HepG2 (cell line): ENCODE measurements around the gene DOK4. TPM values are rescaled to one million over a fixed set of nuclear protein-coding genes. Genes with fewer than 3 reads are reported as not detected.

Experiments used
- CBX1 ChIP-seq: IDR thresholded peaks from one replicate; pipeline ENCODE4 v1.6.1; 2016; ENCODE audit warnings: antibody characterized with exemption, low read depth
- E2F1 ChIP-seq: sonication (generic); formaldehyde crosslinking; IDR thresholded peaks from 2 replicates; pipeline ENCODE4 v1.5.0; 2020; ENCODE audit warnings: missing genetic modification reagents
- EZH2 ChIP-seq: conservative IDR thresholded peaks from 2 replicates; pipeline ENCODE4 v1.6.1; 2012; ENCODE audit warnings: mild to moderate bottlenecking, low read depth, low read length, moderate library complexity
- MBD4 ChIP-seq: IDR thresholded peaks from 2 replicates; pipeline ENCODE4 v1.6.1; 2012; ENCODE audit warnings: low read length, inconsistent platforms, borderline replicate concordance
- NCOA1 ChIP-seq: sonication (generic); formaldehyde crosslinking; IDR thresholded peaks from 2 replicates; pipeline ENCODE4 v1.9.0; 2021; ENCODE audit warnings: missing genetic modification reagents
- NFRKB ChIP-seq: fragments of 450-650 bp; IDR thresholded peaks from 2 replicates; pipeline ENCODE4 v1.6.1; 2017
- REPIN1 ChIP-seq: sonication (generic); formaldehyde crosslinking; IDR thresholded peaks from 2 replicates; pipeline ENCODE4 v1.8.0; 2022; ENCODE audit warnings: missing genetic modification reagents, low read depth, mild to moderate bottlenecking, borderline replicate concordance
- REXO4 ChIP-seq: sonication (generic); formaldehyde crosslinking; IDR thresholded peaks from 2 replicates; pipeline ENCODE4 v1.8.0; 2022; ENCODE audit warnings: missing genetic modification reagents, mild to moderate bottlenecking, borderline replicate concordance
- RNF2 ChIP-seq: fragments of 450-650 bp; conservative IDR thresholded peaks from 2 replicates; pipeline ENCODE4 v1.6.1; 2016; ENCODE audit warnings: low read depth
- RXRB ChIP-seq: IDR thresholded peaks from 2 replicates; pipeline ENCODE4 v1.6.1; 2016; ENCODE audit warnings: borderline replicate concordance, missing genetic modification reagents, missing compliant biosample characterization
- SALL1 ChIP-seq: sonication (generic); formaldehyde crosslinking; IDR thresholded peaks from 2 replicates; pipeline ENCODE4 v1.8.0; 2022; ENCODE audit warnings: mild to moderate bottlenecking, missing genetic modification reagents
- TBX2 ChIP-seq: sonication (generic); formaldehyde crosslinking; IDR thresholded peaks from 2 replicates; pipeline ENCODE4 v1.5.0; 2020; ENCODE audit warnings: missing genetic modification reagents, mild to moderate bottlenecking, borderline replicate concordance
- TGIF2 ChIP-seq: IDR thresholded peaks from 2 replicates; pipeline ENCODE4 v1.6.1; 2016; ENCODE audit warnings: control low read depth, missing compliant biosample characterization
- THAP11 ChIP-seq: IDR thresholded peaks from 2 replicates; pipeline ENCODE4 v1.6.1; 2016; ENCODE audit warnings: missing biosample characterization, missing genetic modification reagents
- YY1 ChIP-seq: IDR thresholded peaks from 2 replicates; pipeline ENCODE4 v1.6.1; 2011; ENCODE audit warnings: low read length, low read depth, moderate library complexity, mild to moderate bottlenecking; ENCODE audit not compliant: insufficient read depth, insufficient replicate concordance
- ZFP36L1 ChIP-seq: sonication (generic); formaldehyde crosslinking; IDR thresholded peaks from 2 replicates; pipeline ENCODE4 v1.8.0; 2022; ENCODE audit warnings: mild to moderate bottlenecking, missing genetic modification reagents, moderate library complexity
- ZNF138 ChIP-seq: sonication (generic); formaldehyde crosslinking; IDR thresholded peaks from 2 replicates; pipeline ENCODE4 v1.5.0; 2020; ENCODE audit warnings: mild to moderate bottlenecking, low read depth, missing genetic modification reagents
- ZNF740 ChIP-seq: sonication (generic); formaldehyde crosslinking; IDR thresholded peaks from 2 replicates; pipeline ENCODE4 v1.4.0; 2020; ENCODE audit warnings: missing genetic modification reagents
- ZNF772 ChIP-seq: sonication (generic); formaldehyde crosslinking; IDR thresholded peaks from 2 replicates; pipeline ENCODE4 v1.5.0; 2020; ENCODE audit warnings: mild to moderate bottlenecking, missing genetic modification reagents
- polyA plus RNA-seq, 8 experiments: library from polyadenylated mRNA; depleted of rRNA in 3 of 8; stranded (reverse) in 7 of 8; unstranded in 1 of 8; fragments of >200 nt; fragmentation: Illumina TruSeq in 4 of 8; extraction: Trizol in 4 of 8; gene quantifications; 2 replicates each; pipeline versions ENCODE4 v1.2.1 to v1.2.3, GENCODE V29; 2011 to 2016; ENCODE audit warnings: low read depth in 4 of 8, missing spikeins in 1 of 8, mixed read lengths in 1 of 8; ENCODE audit not compliant: insufficient read depth in 1 of 8
- total RNA-seq, 5 experiments: library from RNA; depleted of rRNA; stranded (reverse); fragments of >200 nt; fragmentation: Illumina TruSeq; extraction: Trizol; gene quantifications; 2 replicates each; pipeline ENCODE4 v1.2.3, GENCODE V29; 2016; ENCODE audit warnings: low read depth in 1 of 5
- TF ChIP-seq, protein P1 (sequence below), 2 experiments: IDR thresholded peaks; 2 replicates each; pipeline ENCODE4 v1.6.1; 2011 to 2012; ENCODE audit warnings: low read length in 2 of 2, borderline replicate concordance in 1 of 2, low read depth in 1 of 2, mild to moderate bottlenecking in 1 of 2, moderate library complexity in 1 of 2
- TF ChIP-seq, protein P2 (sequence below): conservative IDR thresholded peaks from 2 replicates; pipeline ENCODE4 v1.6.1; 2018; ENCODE audit warnings: missing genetic modification reagents

DOK4 gene
- total and polyA plus RNA-seq, 2 of the 13 experiments (the other 11 are each of a cell fraction or from before 2014, with no cell fraction given), result 52.7 to 70.0 TPM

DNA sequence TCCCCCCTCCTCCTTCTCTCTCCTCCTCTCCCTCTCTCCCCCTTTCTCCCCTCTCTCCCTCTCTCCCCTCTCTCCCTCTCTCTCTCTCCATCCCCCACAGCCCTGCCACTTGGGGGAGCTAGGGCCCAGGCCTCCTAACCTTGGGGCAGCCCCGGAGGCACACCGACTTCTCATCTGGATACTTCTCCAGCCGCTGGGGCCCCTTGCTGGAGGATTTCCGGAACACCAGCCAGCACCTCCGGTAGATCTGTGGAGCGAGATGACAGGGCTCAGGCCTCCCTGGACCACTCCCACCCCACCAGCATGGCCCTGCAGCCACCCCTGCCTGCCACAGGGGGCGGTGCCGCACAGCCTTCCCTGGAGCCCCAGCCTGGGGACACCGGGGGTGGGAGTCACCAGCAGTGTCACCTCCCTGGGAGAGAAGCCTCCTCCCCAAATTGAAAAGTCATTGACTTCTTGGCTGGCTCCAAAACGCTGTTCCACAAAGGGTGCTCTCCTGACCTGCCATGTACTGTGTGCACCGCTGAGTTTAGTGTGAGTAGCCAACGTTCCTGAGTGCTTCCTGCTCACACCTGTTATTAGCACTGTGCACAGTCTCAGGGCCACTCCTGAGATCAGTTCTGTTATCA is 10.5 kb downstream of the DOK4 start (continued):
- no peak for TF ChIP-seq NFRKB
- no peak for TF ChIP-seq SALL1 (CRISPR knock-in tag)
- TF ChIP-seq ZNF740 (CRISPR knock-in tag), result no peak
- TF ChIP-seq, protein P1, sequence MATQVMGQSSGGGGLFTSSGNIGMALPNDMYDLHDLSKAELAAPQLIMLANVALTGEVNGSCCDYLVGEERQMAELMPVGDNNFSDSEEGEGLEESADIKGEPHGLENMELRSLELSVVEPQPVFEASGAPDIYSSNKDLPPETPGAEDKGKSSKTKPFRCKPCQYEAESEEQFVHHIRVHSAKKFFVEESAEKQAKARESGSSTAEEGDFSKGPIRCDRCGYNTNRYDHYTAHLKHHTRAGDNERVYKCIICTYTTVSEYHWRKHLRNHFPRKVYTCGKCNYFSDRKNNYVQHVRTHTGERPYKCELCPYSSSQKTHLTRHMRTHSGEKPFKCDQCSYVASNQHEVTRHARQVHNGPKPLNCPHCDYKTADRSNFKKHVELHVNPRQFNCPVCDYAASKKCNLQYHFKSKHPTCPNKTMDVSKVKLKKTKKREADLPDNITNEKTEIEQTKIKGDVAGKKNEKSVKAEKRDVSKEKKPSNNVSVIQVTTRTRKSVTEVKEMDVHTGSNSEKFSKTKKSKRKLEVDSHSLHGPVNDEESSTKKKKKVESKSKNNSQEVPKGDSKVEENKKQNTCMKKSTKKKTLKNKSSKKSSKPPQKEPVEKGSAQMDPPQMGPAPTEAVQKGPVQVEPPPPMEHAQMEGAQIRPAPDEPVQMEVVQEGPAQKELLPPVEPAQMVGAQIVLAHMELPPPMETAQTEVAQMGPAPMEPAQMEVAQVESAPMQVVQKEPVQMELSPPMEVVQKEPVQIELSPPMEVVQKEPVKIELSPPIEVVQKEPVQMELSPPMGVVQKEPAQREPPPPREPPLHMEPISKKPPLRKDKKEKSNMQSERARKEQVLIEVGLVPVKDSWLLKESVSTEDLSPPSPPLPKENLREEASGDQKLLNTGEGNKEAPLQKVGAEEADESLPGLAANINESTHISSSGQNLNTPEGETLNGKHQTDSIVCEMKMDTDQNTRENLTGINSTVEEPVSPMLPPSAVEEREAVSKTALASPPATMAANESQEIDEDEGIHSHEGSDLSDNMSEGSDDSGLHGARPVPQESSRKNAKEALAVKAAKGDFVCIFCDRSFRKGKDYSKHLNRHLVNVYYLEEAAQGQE (IDR thresholded peaks at IDR 0.05; ENCODE audit: borderline replicate concordance in 1 of 2, low read depth in 1 of 2, low read length in 2 of 2), result no peak
- TF ChIP-seq, protein P2, sequence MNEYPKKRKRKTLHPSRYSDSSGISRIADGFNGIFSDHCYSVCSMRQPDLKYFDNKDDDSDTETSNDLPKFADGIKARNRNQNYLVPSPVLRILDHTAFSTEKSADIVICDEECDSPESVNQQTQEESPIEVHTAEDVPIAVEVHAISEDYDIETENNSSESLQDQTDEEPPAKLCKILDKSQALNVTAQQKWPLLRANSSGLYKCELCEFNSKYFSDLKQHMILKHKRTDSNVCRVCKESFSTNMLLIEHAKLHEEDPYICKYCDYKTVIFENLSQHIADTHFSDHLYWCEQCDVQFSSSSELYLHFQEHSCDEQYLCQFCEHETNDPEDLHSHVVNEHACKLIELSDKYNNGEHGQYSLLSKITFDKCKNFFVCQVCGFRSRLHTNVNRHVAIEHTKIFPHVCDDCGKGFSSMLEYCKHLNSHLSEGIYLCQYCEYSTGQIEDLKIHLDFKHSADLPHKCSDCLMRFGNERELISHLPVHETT (CRISPR knock-in tag), result no peak
- no peak for TF ChIP-seq MBD4
- TF ChIP-seq REPIN1 (CRISPR knock-in tag), result 0 out of 2 replicates have a peak, but pooled peaks have one; percentile 32
- TF ChIP-seq E2F1 (CRISPR knock-in tag), result no peak
- TF ChIP-seq YY1, result no peak
- no peak; the same call in 1 of the 2 replicates for TF ChIP-seq ZNF772 (CRISPR knock-in tag)
- TF ChIP-seq EZH2, result no peak
- TF ChIP-seq CBX1, result no peak
- peak; percentile 9; the same call in 1 of the 2 replicates for TF ChIP-seq RXRB (CRISPR knock-in tag)
- TF ChIP-seq REXO4 (CRISPR knock-in tag), result no peak
- no peak for TF ChIP-seq NCOA1 (CRISPR knock-in tag)
- no peak for TF ChIP-seq TGIF2 (CRISPR knock-in tag)
- peak; percentile 22; the same call in 1 of the 2 replicates for TF ChIP-seq TBX2 (CRISPR knock-in tag)
- TF ChIP-seq ZFP36L1 (CRISPR knock-in tag), result no peak
- TF ChIP-seq RNF2, result no peak
- TF ChIP-seq ZNF138 (CRISPR knock-in tag), result no peak
- TF ChIP-seq THAP11 (CRISPR knock-in tag), result no peak
